NCI-H748 treated with DMSO at 0.1 percent for 48 hours (cell line): ENCODE measurements around the gene PTPRN2.
"Not testable (repeated sequence)": the region's sequence is repeated elsewhere in the genome, so short reads cannot be mapped to it uniquely, and the experiment has no call there.

Experiments used
- DNase-seq: peaks from one replicate; lab custom pipeline; 2025; lab: John Stamatoyannopoulos, UW

Gene PTPRN2

GRCh38 chr7:158350166-158350900, 237.3 kb downstream of the PTPRN2 start:
- no peak for DNase-seq

- no peak for DNase-seq
Measured at GRCh38 chr7:158348446-158348845, 239.2 kb downstream of the PTPRN2 start.

GRCh38 chr7:158348039-158348438, 239.6 kb downstream of the PTPRN2 start:
- not testable (repeated sequence) for DNase-seq

GRCh38 chr7:158345731-158346130, 241.9 kb downstream of the PTPRN2 start:
- DNase-seq, result no peak

- DNase-seq, result no peak
Measured at GRCh38 chr7:158344706-158345300, 242.8 kb downstream of the PTPRN2 start.

GRCh38 chr7:158343936-158344455, 243.6 kb downstream of the PTPRN2 start:
- no peak for DNase-seq

- no peak for DNase-seq
Measured at GRCh38 chr7:158343526-158343925, 244.1 kb downstream of the PTPRN2 start.

GRCh38 chr7:158341097-158341496, 246.5 kb downstream of the PTPRN2 start:
- not testable (repeated sequence) for DNase-seq

- DNase-seq, result not testable (repeated sequence)
Measured at GRCh38 chr7:158336952-158337351, 250.7 kb downstream of the PTPRN2 start.

- DNase-seq, result not testable (repeated sequence)
Measured at GRCh38 chr7:158332516-158332915, 255.1 kb downstream of the PTPRN2 start.

GRCh38 chr7:158331826-158332450, 255.7 kb downstream of the PTPRN2 start:
- DNase-seq, result not testable (repeated sequence)

- no peak for DNase-seq
Measured at GRCh38 chr7:158329686-158330085, 257.9 kb downstream of the PTPRN2 start.

- DNase-seq, result no peak
Measured at GRCh38 chr7:158329014-158329610, 258.5 kb downstream of the PTPRN2 start.

GRCh38 chr7:158328376-158329013, 259.1 kb downstream of the PTPRN2 start:
- no peak for DNase-seq

- no peak for DNase-seq
Measured at GRCh38 chr7:158327571-158328180, 259.9 kb downstream of the PTPRN2 start.

- DNase-seq, result no peak
Measured at GRCh38 chr7:158327012-158327411, 260.6 kb downstream of the PTPRN2 start.

GRCh38 chr7:158325530-158326381, 261.9 kb downstream of the PTPRN2 start:
- DNase-seq, result peak; percentile 94

- DNase-seq, result no peak
Measured at GRCh38 chr7:158324397-158325360, 262.9 kb downstream of the PTPRN2 start.

- DNase-seq, result no peak
Measured at GRCh38 chr7:158323741-158324396, 263.8 kb downstream of the PTPRN2 start.
